HT-29 (cell line): ENCODE measurements around the gene CAPNS2. TPM values are rescaled to one million over a fixed set of nuclear protein-coding genes. Genes with fewer than 3 reads are reported as not detected.
A peak's percentile ranks its signal among the peaks of the same experiment; 100 is the strongest.

Source experiments
- DNase-seq: peaks from one replicate; pipeline ENCODE4 v3.0.0-alpha.2; 2015; ENCODE audit warnings: low spot score
- total RNA-seq: library from RNA; depleted of rRNA; stranded (reverse); fragments of >200 nt; shearing (Covaris generic); gene quantifications from 2 replicates; pipeline ENCODE4 v1.2.3, GENCODE V29; 2014; rRNA removed

The CAPNS2 gene
- 0.08 and 0.23 TPM in 2 replicates for total RNA-seq

- DNase-seq, result no peak
Measured at GRCh38 chr16:55566432-55567175, at the start of gene CAPNS2. Gene CAPNS2, plus strand, starts transcription at chr16:55566684. Its CDS starts 73 bp downstream, at chr16:55566757.

- DNase-seq, result no peak
Measured at GRCh38 chr16:55521792-55522191, 44.7 kb upstream of the CAPNS2 start.

GRCh38 chr16:55526441-55526840 lies 40.0 kb upstream of the CAPNS2 start:
- no peak for DNase-seq

- no peak for DNase-seq
Measured at GRCh38 chr16:55527885-55528284, 38.6 kb upstream of the CAPNS2 start.

- no peak for DNase-seq
Measured at GRCh38 chr16:55529018-55529417, 37.5 kb upstream of the CAPNS2 start.

- peak; percentile 32 for DNase-seq
Measured at GRCh38 chr16:55530316-55530856, 36.1 kb upstream of the CAPNS2 start.

GRCh38 chr16:55532227-55532626 lies 34.3 kb upstream of the CAPNS2 start:
- DNase-seq, result no peak

GRCh38 chr16:55534756-55535155 lies 31.7 kb upstream of the CAPNS2 start:
- DNase-seq, result no peak

GRCh38 chr16:55539049-55539448 lies 27.4 kb upstream of the CAPNS2 start:
- no peak for DNase-seq

GRCh38 chr16:55539488-55539887 lies 27.0 kb upstream of the CAPNS2 start:
- no peak for DNase-seq

- DNase-seq, result no peak
Measured at GRCh38 chr16:55540221-55540620, 26.3 kb upstream of the CAPNS2 start.

- DNase-seq, result no peak
Measured at GRCh38 chr16:55542459-55543082, 23.9 kb upstream of the CAPNS2 start.

- peak; percentile 64 for DNase-seq
Measured at GRCh38 chr16:55543472-55543871, 23.0 kb upstream of the CAPNS2 start.

GRCh38 chr16:55552621-55553020 lies 13.9 kb upstream of the CAPNS2 start:
- no peak for DNase-seq

GRCh38 chr16:55555436-55555835 lies 11.0 kb upstream of the CAPNS2 start:
- DNase-seq, result no peak

- DNase-seq, result no peak
Measured at GRCh38 chr16:55557186-55557585, 9.3 kb upstream of the CAPNS2 start.

GRCh38 chr16:55559233-55559632 lies 7.3 kb upstream of the CAPNS2 start:
- no peak for DNase-seq

GRCh38 chr16:55559933-55560516 lies 6.5 kb upstream of the CAPNS2 start:
- no peak for DNase-seq

- no peak for DNase-seq
Measured at GRCh38 chr16:55561319-55561848, 5.1 kb upstream of the CAPNS2 start.

GRCh38 chr16:55562936-55563335 lies 3.5 kb upstream of the CAPNS2 start:
- DNase-seq, result no peak

GRCh38 chr16:55563797-55564196 lies 2.7 kb upstream of the CAPNS2 start:
- DNase-seq, result no peak

- no peak for DNase-seq
Measured at GRCh38 chr16:55565086-55565485, 1.4 kb upstream of the CAPNS2 start.
